Measurements from ENCODE around the gene SLC5A3. TPM values are rescaled to one million over a fixed set of nuclear protein-coding genes. Genes with fewer than 3 reads are reported as not detected.

The SLC5A3 gene
- total RNA-seq, 1 donor from 2014 or later: 17.4 TPM

DNA sequence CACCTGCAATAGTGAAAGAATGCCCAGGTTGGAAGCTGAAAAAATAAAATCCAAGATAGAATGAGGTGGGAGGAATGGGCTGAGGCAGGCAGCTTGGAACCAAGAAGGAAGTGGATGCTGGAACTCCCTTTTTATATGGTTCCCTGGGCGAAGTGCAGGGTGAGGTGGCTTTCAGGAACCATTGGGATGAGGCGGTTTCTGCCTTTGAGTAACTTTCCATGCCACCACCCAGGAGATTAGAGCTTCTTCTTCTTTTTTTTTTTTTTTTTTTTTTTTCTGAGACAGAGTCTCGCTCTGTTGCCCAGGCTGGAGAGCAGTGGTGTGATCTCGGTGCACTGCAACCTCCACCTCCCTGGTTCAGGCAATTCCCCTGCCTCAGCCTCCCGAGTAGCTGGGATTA lies 17.8 kb upstream of the SLC5A3 start:
- intact Hi-C loops (cut with DNase I): no loop called here
- Histone ChIP-seq H3K9me3 (no peaks in the 10 kb centered on the region), H3K36me3 (no peaks in the 10 kb centered on the region), H3K27me3 (ENCODE audit: low read depth) (no peaks in the 10 kb centered on the region), H3K4me3 (no peak overlapping the region), H3K27ac (no peak overlapping the region), H3K4me1 (no peaks in the 10 kb centered on the region)
- DNase-seq: no peak
- TF ChIP-seq CTCF (IDR thresholded peaks at IDR 0.05): no peak
- ATAC-seq: no peak

DNA sequence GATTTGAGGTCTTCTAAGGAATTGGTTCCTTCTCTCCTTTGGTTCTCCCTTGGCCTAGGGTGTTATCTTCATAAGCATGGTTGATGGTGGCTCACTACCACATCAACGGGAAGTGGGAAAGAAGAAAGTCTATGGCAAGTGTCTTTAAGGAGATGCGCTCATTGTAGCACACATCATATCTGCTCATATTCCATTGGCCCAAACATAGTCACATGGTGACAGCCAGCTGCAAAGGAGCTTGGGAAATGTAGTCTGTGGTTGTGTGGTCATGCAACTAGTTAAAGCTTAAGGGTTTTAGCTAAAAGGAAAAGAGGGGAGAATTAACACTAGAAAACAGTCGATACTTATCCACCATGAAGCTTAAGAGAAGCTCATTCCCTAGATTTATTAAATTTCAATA lies 11.4 kb upstream of the SLC5A3 start:
- intact Hi-C loops (cut with DNase I): no loop called here
- TF ChIP-seq CTCF (IDR thresholded peaks at IDR 0.05): no peak
- Histone ChIP-seq H3K36me3 (no peaks in the 10 kb centered on the region), H3K9me3 (no peaks in the 10 kb centered on the region), H3K4me3 (no peak overlapping the region), H3K27ac (no peak overlapping the region), H3K27me3 (ENCODE audit: low read depth) (no peaks in the 10 kb centered on the region), H3K4me1 (no peaks in the 10 kb centered on the region)
- ATAC-seq (no peak), DNase-seq (no peak)

DNA sequence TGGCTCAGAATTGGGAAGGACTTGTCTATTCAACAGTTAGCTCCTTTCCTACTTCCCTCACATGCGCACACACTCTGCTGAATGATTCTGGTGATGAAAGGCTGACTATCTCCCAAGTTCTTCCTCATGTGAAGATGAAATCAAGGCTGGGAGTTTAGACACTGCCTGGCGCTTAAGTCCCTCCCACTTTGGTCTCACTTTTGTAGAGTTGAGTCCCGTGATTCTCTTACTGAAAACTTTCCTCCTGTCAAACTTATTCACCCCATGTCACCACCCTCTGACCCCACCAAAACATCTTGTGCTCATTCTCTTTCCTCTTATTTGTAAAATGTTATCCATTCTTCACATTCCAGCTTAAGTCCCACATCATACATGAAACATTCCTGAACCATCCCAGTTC lies 8.4 kb upstream of the SLC5A3 start:
- H3K4me1 ChIP-seq: no peaks in the 10 kb centered on the region
- no peak for DNase-seq
- no peaks in the 10 kb centered on the region for H3K9me3 ChIP-seq
- H3K27me3 ChIP-seq (ENCODE audit: low read depth): no peaks in the 10 kb centered on the region
- H3K36me3 ChIP-seq: no peaks in the 10 kb centered on the region
- no peak for TF ChIP-seq CTCF (IDR thresholded peaks at IDR 0.05)
- H3K27ac ChIP-seq: no peak overlapping the region
- no peak overlapping the region for H3K4me3 ChIP-seq
- intact Hi-C loops (cut with DNase I): no loop called here
- ATAC-seq: no peak

GRCh38 chr21:34071683-34072082 lies 1.7 kb upstream of the SLC5A3 start:
- intact Hi-C loops (cut with DNase I): no loop called here
- no peaks in the 10 kb centered on the region for H3K36me3 ChIP-seq
- DNase-seq: no peak
- no peak overlapping the region for H3K4me3 ChIP-seq
- no peaks in the 10 kb centered on the region for H3K9me3 ChIP-seq
- H3K27me3 ChIP-seq (ENCODE audit: low read depth): no peaks in the 10 kb centered on the region
- no peak for ATAC-seq
- H3K4me1 ChIP-seq: peaks cover 22% of the 10 kb centered on the region
- no peak overlapping the region for H3K27ac ChIP-seq
- TF ChIP-seq CTCF (IDR thresholded peaks at IDR 0.05): no peak

DNA sequence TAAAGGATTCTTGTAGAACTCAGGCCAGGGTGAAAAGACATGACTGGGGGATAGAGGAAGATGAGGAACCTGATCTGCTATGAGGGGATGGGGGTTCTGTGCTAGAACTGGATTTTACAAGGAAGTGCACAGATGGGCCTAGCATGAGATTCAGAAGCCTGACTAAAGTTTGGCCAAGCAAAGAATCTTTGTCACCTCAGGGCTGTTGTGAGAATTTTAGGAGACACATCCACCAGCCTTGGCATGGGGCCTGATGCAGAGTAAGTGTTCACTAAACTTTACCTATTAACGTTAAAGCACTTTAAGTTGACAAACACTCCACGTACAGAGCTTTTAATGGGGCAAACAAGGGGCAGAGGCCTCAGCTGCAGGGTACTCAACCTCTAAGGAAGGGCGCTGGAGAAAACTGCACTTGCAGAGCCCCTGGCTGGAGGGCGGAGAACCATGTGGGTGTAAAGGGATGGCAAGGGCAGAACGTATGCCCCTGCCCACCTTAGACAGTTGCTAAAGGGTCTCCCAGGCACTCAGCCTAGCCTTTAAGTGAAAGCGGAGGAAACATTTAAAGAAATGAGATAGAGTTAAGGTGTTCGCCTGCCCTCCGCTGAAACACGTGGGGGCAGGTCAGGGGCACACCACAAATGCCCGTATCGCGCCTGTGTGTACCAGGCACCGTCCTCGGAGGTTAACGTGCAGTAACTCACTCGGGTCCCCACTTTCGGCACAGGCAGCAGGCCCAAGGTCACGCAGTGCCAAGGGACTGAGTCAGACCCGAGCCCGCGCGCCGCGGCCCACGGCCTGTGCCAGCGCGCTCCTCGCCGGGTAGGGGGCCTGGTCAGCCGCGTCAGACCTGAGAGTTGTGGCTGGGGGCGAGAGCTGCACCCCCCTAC lies 990 bp upstream of the SLC5A3 start:
- no peaks in the 10 kb centered on the region for H3K27me3 ChIP-seq (ENCODE audit: low read depth)
- DNase-seq: no peak
- H3K4me1 ChIP-seq: peaks cover 29% of the 10 kb centered on the region
- no peaks in the 10 kb centered on the region for H3K36me3 ChIP-seq
- H3K9me3 ChIP-seq: no peaks in the 10 kb centered on the region
- intact Hi-C loops (cut with DNase I): no loop called here
- peak overlapping the region; percentile 73 for H3K4me3 ChIP-seq
- ATAC-seq: peak; percentile 58 to 61
- H3K27ac ChIP-seq: peak overlapping the region; percentile 76
- no peak for TF ChIP-seq CTCF (IDR thresholded peaks at IDR 0.05)
